Measurements from ENCODE around the gene EPHA6.
"Not testable (repeated sequence)": the region's sequence is repeated elsewhere in the genome, so short reads cannot be mapped to it uniquely, and the experiment has no call there.

The EPHA6 gene

DNA sequence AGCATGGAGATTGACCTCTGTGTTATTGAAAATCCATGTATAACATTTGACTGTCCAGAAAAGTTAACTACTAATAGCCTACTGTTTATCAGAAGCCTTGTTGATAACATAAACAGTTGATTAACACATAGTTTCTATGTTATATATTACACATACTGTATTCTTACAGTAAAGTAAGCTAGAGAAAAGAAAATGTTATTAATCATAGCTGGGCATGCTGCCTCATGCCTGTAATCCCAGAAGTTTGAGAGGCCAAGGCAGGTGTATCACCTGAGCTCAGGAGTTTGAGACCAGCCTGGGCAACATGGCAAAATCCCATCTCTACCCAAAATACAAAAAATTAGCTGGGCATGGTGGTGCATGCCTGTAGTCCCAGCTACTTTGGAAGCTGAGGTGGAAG lies 163.3 kb downstream of the EPHA6 start:
- H3K4me2 ChIP-seq (ENCODE audit: low read length), result no peak overlapping the region
- H3K27ac ChIP-seq (ENCODE audit: low read depth, low read length, poor library complexity, severe bottlenecking), result no peak overlapping the region
- no peak overlapping the region for H3K9ac ChIP-seq (ENCODE audit: low read length)
- H3K4me1 ChIP-seq (ENCODE audit: insufficient read depth, low read length, severe bottlenecking), result no peaks in the 10 kb centered on the region
- TF ChIP-seq, protein P1, sequence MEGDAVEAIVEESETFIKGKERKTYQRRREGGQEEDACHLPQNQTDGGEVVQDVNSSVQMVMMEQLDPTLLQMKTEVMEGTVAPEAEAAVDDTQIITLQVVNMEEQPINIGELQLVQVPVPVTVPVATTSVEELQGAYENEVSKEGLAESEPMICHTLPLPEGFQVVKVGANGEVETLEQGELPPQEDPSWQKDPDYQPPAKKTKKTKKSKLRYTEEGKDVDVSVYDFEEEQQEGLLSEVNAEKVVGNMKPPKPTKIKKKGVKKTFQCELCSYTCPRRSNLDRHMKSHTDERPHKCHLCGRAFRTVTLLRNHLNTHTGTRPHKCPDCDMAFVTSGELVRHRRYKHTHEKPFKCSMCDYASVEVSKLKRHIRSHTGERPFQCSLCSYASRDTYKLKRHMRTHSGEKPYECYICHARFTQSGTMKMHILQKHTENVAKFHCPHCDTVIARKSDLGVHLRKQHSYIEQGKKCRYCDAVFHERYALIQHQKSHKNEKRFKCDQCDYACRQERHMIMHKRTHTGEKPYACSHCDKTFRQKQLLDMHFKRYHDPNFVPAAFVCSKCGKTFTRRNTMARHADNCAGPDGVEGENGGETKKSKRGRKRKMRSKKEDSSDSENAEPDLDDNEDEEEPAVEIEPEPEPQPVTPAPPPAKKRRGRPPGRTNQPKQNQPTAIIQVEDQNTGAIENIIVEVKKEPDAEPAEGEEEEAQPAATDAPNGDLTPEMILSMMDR (IDR thresholded peaks at IDR 0.05; ENCODE audit: low read length), result no peak
- TF ChIP-seq EZH2 (IDR thresholded peaks at IDR 0.05; ENCODE audit: borderline replicate concordance, low read length), result no peak
- H3K36me3 ChIP-seq (ENCODE audit: insufficient read depth, low read length), result no peaks in the 10 kb centered on the region
- no peak overlapping the region for H3K4me3 ChIP-seq (ENCODE audit: low read depth, low read length, poor library complexity, severe bottlenecking)
- no peaks in the 10 kb centered on the region for H3K9me2 ChIP-seq (ENCODE audit: low read depth, low read length)
- H3F3A ChIP-seq (ENCODE audit: insufficient read depth, low read length), result no peaks in the 10 kb centered on the region
- H3K79me2 ChIP-seq (ENCODE audit: insufficient read depth, low read length), result no peaks in the 10 kb centered on the region
- H3K9me3 ChIP-seq (ENCODE audit: low read length), result no peaks in the 10 kb centered on the region
- H2AFZ ChIP-seq (ENCODE audit: low read length), result no peak overlapping the region
- H3K27me3 ChIP-seq (ENCODE audit: insufficient read depth, low read length), result no peaks in the 10 kb centered on the region
- H4K20me1 ChIP-seq (ENCODE audit: insufficient read depth, low read length), result no peaks in the 10 kb centered on the region

DNA sequence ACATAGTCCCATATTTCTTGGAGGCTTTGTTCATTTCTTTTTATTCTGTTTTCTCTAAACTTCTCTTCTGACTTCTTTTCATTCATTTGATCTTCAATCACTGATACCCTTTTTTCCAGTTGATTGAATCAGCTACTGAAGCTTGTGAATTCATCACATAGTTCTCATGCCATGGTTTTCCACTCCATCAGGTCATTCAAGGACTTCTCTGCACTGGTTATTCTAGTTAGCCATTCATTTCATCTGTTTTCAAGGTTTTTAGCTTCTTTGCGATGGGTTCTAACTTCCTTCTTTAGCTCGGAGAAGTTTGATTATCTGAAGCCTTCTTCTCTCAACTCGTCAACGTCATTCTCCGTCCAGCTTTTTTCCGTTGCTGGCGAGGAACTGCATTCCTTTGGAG lies 169.3 kb downstream of the EPHA6 start:
- H3K27ac ChIP-seq (ENCODE audit: low read depth, low read length, poor library complexity, severe bottlenecking); H3K4me2 ChIP-seq (ENCODE audit: low read length); H3K4me3 ChIP-seq (ENCODE audit: low read depth, low read length, poor library complexity, severe bottlenecking); H3F3A ChIP-seq (ENCODE audit: insufficient read depth, low read length); H3K9ac ChIP-seq (ENCODE audit: low read length); H3K4me1 ChIP-seq (ENCODE audit: insufficient read depth, low read length, severe bottlenecking); H2AFZ ChIP-seq (ENCODE audit: low read length); H3K27me3 ChIP-seq (ENCODE audit: insufficient read depth, low read length); H4K20me1 ChIP-seq (ENCODE audit: insufficient read depth, low read length); H3K79me2 ChIP-seq (ENCODE audit: insufficient read depth, low read length); H3K9me2 ChIP-seq (ENCODE audit: low read depth, low read length); H3K36me3 ChIP-seq (ENCODE audit: insufficient read depth, low read length); H3K9me3 ChIP-seq (ENCODE audit: low read length): not testable (repeated sequence)

DNA sequence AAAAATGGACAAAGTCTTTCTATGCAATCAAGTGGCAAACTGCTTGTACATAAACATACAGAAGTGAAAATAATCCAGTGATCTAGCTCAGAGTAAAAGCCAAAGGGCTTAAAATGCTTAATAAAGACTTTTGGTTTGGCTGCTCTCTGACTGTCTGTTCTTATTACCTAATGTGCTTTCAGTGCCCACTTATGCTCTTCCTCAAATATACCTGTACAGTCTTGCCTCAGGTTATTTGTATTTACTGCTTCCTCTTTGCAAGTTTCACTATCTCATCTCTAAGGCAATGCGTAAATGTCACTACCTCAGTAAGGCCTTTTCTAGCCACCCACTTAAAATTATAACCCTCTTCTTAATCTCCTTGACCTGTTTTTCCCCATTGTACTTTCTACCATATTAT lies 171.8 kb downstream of the EPHA6 start:
- H3K4me2 ChIP-seq (ENCODE audit: low read length), result no peak overlapping the region
- TF ChIP-seq EZH2 (IDR thresholded peaks at IDR 0.05; ENCODE audit: borderline replicate concordance, low read length), result no peak
- TF ChIP-seq, protein P1 (IDR thresholded peaks at IDR 0.05; ENCODE audit: low read length), result no peak
- H3K4me3 ChIP-seq (ENCODE audit: low read depth, low read length, poor library complexity, severe bottlenecking), result no peak overlapping the region
- H2AFZ ChIP-seq (ENCODE audit: low read length), result no peak overlapping the region
- H3F3A ChIP-seq (ENCODE audit: insufficient read depth, low read length), result no peaks in the 10 kb centered on the region
- H3K9me2 ChIP-seq (ENCODE audit: low read depth, low read length), result no peaks in the 10 kb centered on the region
- H3K9ac ChIP-seq (ENCODE audit: low read length), result no peak overlapping the region
- H3K27me3 ChIP-seq (ENCODE audit: insufficient read depth, low read length), result no peaks in the 10 kb centered on the region
- no peaks in the 10 kb centered on the region for H3K79me2 ChIP-seq (ENCODE audit: insufficient read depth, low read length)
- no peaks in the 10 kb centered on the region for H3K4me1 ChIP-seq (ENCODE audit: insufficient read depth, low read length, severe bottlenecking)
- H3K27ac ChIP-seq (ENCODE audit: low read depth, low read length, poor library complexity, severe bottlenecking), result no peak overlapping the region
- H3K36me3 ChIP-seq (ENCODE audit: insufficient read depth, low read length), result no peaks in the 10 kb centered on the region
- H4K20me1 ChIP-seq (ENCODE audit: insufficient read depth, low read length), result no peaks in the 10 kb centered on the region
- no peaks in the 10 kb centered on the region for H3K9me3 ChIP-seq (ENCODE audit: low read length)

DNA sequence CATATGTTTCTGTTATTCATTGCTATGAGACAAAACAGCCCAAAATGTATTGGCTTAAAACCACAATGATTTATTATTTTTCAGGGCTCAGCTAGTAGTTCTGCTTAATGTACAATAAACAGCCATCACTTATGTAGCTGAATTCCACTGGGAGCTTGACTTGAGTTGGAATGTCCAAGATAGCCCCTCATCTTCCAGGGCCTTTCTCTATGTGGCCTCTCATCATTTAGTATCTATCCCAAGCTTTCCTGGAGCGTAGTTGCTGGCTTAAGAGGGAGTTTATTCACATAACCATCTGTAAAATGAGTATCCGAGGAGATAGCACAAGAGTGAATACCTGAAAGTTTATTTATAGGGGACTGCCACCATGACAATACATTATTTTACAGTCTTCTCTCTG lies 176.8 kb downstream of the EPHA6 start:
- no peak overlapping the region for H2AFZ ChIP-seq (ENCODE audit: low read length)
- H3K79me2 ChIP-seq (ENCODE audit: insufficient read depth, low read length), result no peaks in the 10 kb centered on the region
- H3K27me3 ChIP-seq (ENCODE audit: insufficient read depth, low read length), result no peaks in the 10 kb centered on the region
- H3K36me3 ChIP-seq (ENCODE audit: insufficient read depth, low read length), result no peaks in the 10 kb centered on the region
- H3K4me1 ChIP-seq (ENCODE audit: insufficient read depth, low read length, severe bottlenecking), result no peaks in the 10 kb centered on the region
- H3K27ac ChIP-seq (ENCODE audit: low read depth, low read length, poor library complexity, severe bottlenecking), result no peak overlapping the region
- no peak overlapping the region for H3K4me3 ChIP-seq (ENCODE audit: low read depth, low read length, poor library complexity, severe bottlenecking)
- H3K9me2 ChIP-seq (ENCODE audit: low read depth, low read length), result no peaks in the 10 kb centered on the region
- no peaks in the 10 kb centered on the region for H3K9me3 ChIP-seq (ENCODE audit: low read length)
- TF ChIP-seq EZH2 (IDR thresholded peaks at IDR 0.05; ENCODE audit: borderline replicate concordance, low read length), result no peak
- TF ChIP-seq, protein P1 (IDR thresholded peaks at IDR 0.05; ENCODE audit: low read length), result no peak
- H4K20me1 ChIP-seq (ENCODE audit: insufficient read depth, low read length), result no peaks in the 10 kb centered on the region
- H3F3A ChIP-seq (ENCODE audit: insufficient read depth, low read length), result no peaks in the 10 kb centered on the region
- no peak overlapping the region for H3K9ac ChIP-seq (ENCODE audit: low read length)
- no peak overlapping the region for H3K4me2 ChIP-seq (ENCODE audit: low read length)

All from OCI-LY1 (cell line).